GM12878 (cell line): ENCODE measurements around the gene FERMT2.

Experiments used
- CHD4 ChIP-seq: fragments of 200-600 bp; sonication (generic); IDR thresholded peaks from 2 replicates; pipeline ENCODE4 v1.6.1; 2016; ENCODE audit warnings: mild to moderate bottlenecking
- CTCF ChIP-seq, 3 experiments: IDR thresholded peaks in 2 of 3; conservative IDR thresholded peaks in 1 of 3; 2 replicates each; pipeline ENCODE4 v1.5.1; 2011; ENCODE audit warnings: low read depth in 3 of 3, low read length in 3 of 3, mild to moderate bottlenecking in 3 of 3, control low read depth in 2 of 3, moderate library complexity in 2 of 3, inconsistent platforms in 1 of 3, mixed read lengths in 1 of 3; ENCODE audit not compliant: control insufficient read depth in 2 of 3, insufficient read depth in 1 of 3; ENCODE audit errors: extremely low read depth in 1 of 3
- DPF2 ChIP-seq: fragments of 450-650 bp; IDR thresholded peaks from 2 replicates; pipeline ENCODE4 v1.6.1; 2017; ENCODE audit warnings: mild to moderate bottlenecking
- ETV6 ChIP-seq, 2 experiments: fragments of 450-650 bp in 1 of 2; IDR thresholded peaks in 1 of 2; conservative IDR thresholded peaks in 1 of 2; 2 replicates each; pipeline ENCODE4 v1.6.1; 2014; ENCODE audit warnings: antibody characterized with exemption in 1 of 2, borderline replicate concordance in 1 of 2, low read depth in 1 of 2, mild to moderate bottlenecking in 1 of 2, moderate library complexity in 1 of 2
- EZH2 ChIP-seq: IDR thresholded peaks from 2 replicates; pipeline ENCODE4 v1.6.1; 2012; ENCODE audit warnings: low read depth, mild to moderate bottlenecking, control low read depth, inconsistent platforms, low read length, borderline replicate concordance; ENCODE audit not compliant: control insufficient read depth
- HDAC2 ChIP-seq: fragments of 200-600 bp; sonication (generic); IDR thresholded peaks from 2 replicates; pipeline ENCODE4 v1.6.1; 2017
- USF2 ChIP-seq: IDR thresholded peaks from 2 replicates; pipeline ENCODE4 v1.6.1; 2011; ENCODE audit warnings: low read depth, low read length, improper control_type of control experiment, borderline replicate concordance

- no peak for TF ChIP-seq USF2
- no peak for TF ChIP-seq DPF2
- no peak for TF ChIP-seq HDAC2
- no peak for TF ChIP-seq CHD4
- no peak for TF ChIP-seq CTCF (IDR thresholded peaks at IDR 0.05 in 2 of 3, conservative IDR thresholded peaks at IDR 0.05 in 1 of 3; ENCODE audit: control insufficient read depth in 2 of 3, extremely low read depth in 1 of 3, insufficient read depth in 1 of 3, low read depth in 3 of 3, low read length in 3 of 3)
- no peak for TF ChIP-seq EZH2
- no peak for TF ChIP-seq ETV6 (conservative IDR thresholded peaks at IDR 0.05 in 1 of 2, IDR thresholded peaks at IDR 0.05 in 1 of 2; ENCODE audit: borderline replicate concordance in 1 of 2, low read depth in 1 of 2)
These were observed 40.3 kb downstream of the FERMT2 start for GRCh38 chr14:52910572-52910971.
